ENCODE results near the gene HIP1R.
A peak's percentile ranks its signal among the peaks of the same experiment; 100 is the strongest.

Gene HIP1R

DNA sequence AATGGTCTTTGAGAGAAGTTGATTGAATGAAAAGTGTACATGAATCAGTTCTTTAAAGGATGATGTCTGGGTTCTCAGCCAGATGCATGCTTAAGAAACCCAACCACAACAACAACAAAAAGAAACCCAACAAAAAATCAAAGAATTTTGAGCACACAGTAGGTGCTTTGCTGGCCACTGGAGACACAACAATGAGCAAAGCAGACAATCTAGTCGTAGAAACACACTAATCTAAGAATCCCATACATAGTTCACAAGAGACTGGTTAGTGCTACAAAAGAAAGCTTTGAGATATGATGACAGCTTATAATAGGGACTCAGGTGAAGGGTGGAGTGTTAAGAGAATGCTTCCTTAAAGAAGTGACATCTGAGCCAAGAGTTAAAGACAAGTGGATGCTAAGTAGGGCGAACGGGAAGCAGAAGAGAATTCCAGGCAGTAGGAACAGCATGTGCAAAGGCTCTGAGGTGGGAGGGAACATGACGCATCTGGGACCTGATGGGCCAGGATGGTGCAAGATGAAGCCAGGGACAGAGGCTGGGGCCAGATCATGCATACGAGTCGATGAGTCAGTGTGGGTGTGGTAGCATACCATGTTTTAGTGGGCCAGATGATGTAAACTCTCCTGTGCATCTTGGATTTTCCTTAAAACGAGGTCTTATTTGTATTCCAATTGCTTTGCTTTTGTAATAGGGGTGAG lies 4.6 kb upstream of the HIP1R start:
- DNase-seq: no peak

DNA sequence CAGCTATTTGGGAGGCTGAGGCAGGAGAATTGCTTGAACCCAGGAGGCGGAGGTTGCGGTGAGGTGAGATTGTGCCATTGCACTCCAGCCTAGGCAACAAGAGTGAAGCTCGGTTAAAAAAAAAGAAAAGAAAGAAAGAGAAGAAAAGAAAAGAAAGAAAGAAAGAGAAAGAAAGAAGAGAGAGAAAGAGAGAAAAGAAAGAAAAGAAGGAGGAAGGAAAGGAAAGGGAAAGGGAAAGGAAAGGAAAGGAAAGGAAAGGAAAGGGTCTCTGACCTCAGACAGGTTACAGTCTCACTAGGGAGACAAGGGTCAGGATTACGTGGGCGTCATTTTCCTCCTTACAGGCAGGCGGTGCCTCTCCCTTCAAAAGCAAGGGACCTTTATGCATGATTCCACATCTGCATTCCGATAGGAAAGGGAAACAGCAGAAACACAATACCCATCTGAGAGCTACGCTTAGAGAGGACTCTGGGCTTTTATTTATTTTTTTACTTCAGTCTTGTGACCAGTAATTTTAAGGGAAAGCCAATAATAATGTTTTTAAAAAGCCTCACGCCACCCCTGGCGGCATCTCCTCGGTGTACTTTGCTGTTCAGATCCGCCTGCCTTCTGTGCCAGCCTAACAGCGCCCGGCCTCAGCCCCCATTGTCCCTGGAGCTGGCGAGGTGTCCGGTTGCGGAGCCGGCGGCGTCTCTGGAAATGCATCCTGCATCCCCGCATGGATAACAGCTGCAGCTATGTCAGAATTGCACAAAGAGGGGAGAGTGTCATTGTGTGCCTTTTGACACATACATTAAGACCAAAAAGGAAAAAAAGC lies 945 bp upstream of the HIP1R start:
- no peak for DNase-seq

DNA sequence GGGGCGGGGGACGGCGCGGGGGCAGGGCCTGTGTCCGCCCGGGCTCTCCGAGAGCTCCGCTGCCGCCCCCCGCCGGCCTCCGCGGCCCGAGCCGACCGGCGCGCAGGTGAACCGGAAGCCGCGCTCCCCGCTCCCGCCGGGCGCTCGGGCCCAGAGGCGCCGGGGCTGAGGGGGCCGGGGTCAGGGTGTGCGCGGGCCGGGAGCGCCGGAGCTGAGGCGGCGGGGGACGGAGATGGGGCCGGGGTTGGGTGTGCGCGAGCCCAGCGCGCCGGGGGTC lies 431 bp downstream of the HIP1R start:
- DNase-seq: no peak

DNA sequence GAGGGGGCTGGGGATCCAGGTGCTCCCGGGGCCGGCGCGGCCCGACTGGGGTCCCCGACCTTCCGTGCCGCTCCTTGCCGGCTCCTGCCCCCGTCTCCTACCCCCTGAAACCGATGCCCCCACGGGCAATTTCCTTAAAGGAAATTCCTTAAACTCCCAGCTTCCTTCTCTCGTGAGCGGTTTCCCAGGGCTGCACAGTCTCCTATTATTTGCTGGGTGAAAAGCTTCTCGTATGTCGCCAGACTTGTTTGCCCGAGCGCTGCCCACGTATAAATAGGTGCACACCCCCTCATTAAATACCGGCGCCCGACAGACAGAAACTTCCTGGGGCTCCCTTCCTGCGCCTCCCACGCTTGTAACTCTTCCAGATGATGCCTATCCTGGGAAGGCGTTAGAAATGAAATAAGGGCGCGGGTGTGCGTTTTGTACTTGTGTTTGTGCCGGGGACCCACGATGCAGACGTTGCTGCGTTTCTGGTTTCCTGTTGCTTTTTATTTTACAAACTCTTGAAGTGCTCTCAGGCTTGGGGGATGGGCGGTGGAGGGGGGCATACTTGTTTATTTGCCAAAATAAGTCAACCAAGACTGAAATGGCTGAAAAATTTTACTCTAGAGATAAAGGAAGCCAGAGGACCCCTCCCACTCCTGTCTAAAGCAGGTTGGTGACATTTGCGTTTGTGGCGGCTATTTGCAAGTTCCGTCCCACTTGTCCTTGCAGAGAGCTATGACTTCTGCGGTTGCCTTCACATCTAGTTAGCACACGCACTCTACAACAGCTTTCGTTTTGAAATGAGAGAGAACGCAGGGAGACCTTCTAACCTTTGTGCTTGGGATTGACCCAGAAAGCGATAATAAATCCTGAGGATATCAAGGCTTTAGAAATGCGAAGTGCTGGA lies 1.0 kb downstream of the HIP1R start:
- DNase-seq: peak; percentile 23

DNA sequence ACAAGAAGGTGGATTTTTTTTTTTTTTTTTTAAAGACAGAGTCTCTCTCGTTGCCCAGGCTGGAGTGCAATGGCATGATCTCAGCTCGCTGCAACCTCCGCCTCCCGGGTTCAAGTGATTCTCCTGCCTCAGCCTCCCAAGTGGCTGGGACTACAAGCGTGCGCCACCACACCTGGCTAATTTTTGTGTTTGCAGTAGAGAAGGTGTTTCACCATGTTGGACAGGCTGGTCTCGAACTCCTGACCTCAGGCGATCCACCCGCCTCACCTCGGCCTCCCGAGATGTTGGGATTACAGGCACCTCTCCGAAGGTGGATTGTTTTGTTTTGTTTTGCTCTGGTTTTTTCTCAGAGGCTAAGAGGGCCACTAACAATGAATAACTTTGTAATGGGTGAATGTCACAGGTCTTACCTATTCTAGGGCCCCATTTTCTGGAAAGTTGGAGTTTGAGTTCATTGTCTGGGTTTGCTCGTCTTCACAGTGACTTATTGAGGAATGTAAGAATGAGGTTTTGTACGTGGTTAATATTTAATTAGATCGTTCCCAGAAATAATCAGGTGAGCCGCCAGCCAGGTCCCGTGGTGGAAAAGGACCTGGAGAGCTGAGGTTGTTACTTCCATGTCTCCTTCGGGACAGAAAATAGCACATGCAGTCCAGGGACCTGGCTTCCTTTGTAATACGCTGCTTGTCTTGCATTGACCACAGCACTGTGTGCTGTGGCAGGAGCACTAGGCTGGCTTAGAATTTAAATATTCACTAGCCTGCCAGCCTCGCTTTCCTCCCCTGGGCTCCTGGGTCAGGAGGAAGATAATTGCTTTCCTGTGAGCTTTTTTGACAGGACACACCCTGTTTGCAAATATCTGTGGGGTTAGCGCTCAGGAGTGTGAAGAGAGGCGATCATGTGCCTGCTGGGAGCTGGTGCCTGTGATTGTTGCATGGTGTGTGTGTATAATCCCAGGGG lies 2.3 kb downstream of the HIP1R start:
- DNase-seq: no peak

DNA sequence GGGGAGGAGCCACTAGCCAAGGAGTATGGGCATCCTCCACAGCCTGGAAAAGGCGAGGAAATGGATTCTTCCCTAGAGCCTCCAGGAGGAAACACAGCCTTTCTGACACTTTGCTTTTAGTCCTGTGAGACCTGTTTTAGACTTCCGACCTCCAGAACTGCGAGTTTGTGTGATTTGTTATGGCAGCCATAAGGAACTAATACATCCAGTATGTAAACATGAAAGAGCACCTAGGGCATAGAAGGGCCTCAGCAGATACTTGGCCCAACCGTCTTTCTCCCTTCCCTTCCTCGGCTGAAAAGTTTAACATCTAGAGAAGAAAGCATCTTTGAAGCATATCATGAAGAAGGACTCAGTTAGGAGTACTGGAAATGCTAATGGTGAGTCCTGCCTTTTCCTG lies 3.6 kb downstream of the HIP1R start:
- DNase-seq: no peak

DNA sequence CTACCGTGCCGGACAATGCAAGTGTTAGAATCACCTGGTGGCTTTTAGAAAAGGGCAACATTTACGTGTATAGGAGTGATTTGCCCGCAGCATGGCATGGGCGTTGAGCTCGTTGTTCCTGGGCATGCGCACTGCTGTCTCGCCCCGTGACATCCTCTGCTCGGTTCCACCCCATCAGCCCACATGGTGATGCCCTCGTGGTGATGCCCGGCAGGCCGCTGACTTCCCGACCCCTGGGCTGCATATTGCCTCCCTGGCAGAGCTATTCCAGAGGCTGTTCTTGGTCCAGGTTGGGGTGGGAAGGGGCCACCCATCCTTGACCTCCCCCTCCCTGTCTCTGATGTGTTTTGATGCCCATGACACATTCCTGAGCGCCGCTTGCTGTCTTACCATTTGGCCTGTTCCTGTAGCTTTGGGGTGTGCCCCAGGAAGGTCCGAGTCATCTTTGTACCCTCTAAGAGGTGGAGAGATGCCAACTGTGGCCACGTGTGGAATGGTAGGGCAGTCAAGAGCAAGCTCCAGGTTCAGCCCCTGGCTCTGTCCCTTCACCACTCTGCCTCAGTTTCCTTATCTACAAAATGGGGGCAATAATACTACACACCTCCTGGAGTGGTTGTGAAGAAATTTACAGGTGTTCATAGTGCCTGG lies 4.8 kb downstream of the HIP1R start:
- no peak for DNase-seq

DNA sequence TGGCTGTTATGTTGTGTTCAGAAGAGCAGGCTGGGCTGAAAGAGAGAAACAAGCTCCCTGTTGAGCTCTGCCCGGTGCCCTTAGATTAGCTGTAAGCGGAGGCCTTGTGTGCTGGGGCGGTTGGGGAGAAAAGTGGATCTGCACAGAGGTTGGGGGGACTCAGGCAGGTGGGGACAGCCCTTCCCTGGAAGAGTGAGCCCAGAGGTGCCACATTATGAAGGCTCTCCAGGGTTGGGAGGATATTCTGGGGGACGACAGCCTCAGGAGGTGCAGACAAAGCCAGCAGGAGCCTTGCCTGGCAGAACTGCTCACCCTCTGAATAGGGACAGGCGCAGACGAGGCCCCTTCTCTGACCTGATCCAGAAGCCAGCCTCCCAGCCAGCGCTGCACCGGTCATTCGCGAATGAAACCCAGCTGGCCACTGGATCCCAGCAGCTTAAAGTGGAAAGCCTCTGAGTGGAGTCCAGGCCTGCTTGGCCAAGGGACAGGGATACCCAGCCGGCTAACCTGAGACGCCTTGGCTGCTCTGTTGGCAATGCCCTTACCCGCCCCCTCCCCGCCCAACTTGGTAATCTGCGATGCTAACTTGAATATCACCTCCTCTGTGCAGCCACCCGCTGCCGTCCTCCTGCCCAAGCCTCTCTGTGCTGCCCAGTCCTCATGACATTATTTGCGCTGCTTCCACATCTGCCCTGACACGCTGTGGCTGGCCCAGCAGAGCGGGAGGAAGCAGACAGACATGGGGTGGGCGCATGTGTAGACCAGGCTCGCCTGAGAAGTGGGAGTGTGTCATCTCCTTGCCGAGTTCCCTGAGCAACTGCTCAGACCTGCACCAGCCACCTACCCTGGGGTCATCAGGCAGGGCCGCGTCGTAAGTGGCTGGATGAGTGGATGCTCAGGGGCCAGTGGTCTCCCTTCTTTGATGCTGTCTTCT lies 5.6 kb downstream of the HIP1R start:
- no peak for DNase-seq

DNA sequence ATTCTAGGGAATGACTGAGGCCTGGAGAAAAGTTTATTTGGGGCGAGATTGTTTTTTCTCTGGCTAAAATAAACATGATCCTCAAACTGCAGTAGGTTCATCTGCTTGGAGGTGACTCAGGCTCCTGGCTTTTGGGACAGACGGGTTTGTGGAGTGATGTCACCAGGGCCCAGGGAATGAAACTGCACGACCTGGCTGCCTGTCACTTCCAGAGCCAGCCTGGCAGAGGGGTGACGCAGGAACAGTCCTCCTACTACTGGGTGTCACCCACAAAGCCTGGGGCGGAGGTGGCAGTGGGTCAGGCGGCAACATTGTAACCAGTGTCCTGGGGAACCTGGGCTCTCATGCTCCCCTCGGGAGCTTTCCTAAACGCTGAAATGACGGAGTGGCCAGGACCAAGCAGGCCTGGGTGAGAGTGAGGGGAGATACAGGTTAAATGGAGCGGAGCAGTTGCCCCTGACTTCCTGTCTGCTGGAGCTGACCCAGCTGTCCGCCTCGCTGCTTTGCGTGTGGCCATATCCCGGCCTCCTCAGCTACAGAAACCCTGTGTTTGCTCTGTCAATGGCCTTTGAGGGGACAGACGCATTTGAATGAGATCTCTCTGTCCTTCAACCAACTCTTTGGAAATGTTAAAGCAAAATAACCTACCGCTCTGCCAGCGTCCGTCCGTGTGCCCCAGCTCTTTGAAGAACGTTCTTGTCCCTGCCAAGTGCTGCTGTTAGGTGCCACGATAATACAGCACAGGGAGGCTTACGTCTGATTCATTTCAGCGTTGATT lies 6.5 kb downstream of the HIP1R start:
- no peak for DNase-seq

DNA sequence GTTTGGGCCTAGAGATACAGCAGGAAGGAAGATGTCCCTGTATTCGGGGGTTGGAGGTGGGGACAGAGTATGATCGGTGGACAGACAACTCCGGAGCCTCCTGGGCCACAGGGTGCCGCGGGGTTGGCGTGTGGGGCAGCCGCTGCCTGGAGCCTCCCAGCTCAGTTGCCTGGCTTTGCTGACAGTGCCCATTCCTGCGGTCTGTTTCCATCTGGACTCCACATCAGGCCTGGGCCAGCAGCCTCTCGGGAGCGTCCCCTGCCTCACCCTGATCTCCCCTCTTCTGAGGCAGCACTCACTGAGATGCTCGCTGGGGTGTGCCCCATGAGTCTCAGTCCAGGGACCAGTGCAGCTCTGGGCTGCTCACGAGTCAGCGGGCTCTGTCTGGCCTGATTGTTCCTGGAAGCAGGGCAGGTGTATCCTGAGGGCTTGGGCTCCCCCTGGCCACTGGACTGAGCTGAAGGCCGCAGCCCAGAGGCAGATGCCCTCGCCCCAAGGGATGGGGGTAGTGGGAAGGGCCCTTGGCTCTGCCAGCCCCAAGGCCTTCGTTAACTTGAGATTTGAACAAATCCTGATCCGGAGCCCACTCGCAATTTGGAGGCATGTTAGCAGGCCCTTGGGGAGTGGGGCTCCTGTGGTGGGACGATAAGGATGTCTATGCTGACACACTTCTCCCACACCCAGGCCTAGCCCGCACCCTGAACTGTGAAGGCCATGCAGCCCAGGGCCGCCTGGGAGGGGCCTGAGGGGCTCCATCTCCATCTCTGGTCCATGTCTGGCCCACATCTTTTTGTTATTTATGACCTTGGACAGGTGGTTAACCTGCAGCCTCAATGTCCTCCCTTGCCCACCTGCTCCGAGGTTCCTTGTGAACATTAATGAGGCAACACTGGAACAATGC lies 7.5 kb downstream of the HIP1R start:
- no peak for DNase-seq

DNA sequence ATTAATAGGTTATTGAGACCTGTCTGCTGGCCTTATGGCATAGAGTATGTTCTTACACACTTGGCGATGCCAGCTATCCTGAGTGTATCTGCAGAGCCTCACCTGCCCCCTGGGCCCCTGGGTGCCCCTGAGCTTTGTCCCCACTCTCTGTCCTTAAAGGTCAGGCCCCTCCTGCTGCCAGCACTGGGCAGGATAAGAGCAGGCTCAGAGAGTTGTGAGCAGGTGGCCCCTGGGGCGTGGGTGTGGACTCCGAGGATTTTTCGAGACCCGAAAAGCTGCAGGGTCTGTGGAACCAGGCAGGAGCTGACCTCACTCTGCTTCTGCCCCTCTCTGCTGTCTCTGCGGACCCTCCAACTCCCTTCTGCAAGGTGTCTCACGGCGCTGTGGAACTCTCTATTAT lies 8.2 kb downstream of the HIP1R start:
- DNase-seq: no peak

DNA sequence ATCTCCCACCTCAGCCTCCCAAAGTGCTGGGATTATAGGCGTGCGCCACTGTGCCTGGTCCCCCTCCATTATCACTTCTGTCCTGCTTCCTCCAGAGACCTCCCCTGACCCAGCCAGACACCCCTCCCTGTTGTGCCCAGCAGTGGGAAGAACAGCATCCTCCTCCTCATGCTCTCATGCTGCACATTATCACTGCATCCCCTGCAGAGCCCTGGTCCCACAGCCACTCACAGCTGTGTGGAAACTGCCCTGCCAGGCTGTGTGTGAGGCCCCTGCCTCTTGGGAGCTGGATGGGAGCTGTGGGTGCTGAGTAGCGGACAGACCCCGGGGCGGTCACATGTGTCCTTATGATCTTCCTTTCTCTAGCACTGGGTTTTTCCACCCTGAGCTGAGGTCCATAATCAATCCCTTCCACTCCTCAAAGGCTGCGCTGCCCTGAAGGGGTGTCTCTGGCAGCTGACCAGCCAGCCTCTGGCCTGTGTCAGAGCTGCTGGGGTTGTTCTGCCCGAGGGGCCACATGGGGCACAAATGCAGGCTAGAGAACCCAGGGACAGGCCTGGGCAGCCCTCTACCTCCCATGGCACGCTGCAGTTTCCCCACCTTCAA lies 9.2 kb downstream of the HIP1R start:
- no peak for DNase-seq

DNA sequence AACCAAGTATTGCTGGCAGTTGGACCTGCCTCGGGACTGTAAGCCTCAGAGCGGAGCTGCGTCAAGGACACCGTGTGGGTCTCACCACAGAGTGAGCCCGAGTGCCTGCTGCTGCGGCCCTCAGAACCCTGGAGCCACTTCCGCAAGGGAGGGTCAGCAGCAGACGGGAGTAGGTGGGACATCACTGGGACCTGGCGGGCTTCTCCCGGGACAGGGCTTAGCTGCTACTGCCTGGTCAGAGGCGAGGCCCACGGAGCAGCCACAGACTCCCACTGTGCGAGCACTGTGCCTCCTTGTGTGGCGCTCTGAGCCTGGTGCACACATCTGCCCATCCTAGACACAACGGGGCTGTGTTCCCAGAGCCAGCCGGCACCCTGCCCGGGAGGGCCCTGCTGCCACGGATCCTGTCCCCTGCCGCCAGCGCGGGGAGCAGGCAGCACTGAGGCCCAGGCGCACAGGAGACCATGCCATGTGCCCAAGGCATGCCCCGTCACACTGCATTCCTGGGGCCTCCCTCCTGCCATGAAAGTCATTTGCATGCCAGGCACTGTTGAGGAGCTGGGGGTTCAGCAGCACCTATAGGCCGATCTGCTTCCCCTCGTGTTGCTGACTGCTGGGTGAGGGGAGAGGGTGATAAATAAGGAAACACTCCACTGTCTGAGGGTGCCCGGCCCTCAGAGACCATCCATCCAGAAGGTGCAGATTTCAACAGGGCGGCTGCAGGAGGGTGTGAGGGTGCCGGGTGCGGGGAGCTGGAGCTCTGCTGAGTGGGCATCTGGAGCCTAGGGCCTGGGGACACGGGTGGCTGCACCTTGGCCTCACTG lies 10.0 kb downstream of the HIP1R start:
- DNase-seq: no peak

DNA sequence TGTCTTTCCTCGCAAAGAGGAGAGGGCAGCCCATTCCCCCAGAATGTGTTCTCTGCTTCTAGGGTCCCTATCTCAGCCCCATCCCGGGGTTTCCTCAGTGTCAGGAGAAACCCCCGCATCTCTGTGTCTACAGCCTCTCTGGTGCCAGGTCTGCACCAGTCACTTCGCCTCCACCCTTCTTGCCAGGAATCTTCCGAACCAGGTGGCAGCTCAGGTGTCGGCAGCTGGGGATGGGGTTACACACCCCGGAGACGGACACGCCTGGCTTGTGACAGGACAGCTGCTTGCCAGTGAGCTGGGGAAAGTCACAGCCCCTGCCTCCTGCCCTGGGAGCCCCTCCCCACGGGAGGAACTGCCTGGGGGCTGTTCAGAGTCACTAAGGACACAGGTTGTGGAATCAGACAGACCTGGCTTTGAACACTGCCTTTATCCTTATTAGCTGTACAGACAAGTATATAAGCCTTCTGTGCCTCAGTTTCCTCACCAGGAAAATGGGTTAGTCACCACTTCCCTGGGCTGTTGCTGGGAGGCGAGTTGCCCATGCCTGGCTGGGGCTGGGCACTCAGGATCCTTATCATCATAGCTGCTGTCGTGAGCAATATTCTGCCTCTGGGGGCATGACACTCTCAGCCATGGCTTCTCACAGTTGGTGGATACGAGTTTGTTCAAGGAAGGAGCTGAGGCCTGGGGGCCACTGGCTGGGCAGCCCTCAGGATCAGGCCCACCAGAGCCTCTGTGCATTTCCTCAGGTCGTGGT lies 10.8 kb downstream of the HIP1R start:
- no peak for DNase-seq

DNA sequence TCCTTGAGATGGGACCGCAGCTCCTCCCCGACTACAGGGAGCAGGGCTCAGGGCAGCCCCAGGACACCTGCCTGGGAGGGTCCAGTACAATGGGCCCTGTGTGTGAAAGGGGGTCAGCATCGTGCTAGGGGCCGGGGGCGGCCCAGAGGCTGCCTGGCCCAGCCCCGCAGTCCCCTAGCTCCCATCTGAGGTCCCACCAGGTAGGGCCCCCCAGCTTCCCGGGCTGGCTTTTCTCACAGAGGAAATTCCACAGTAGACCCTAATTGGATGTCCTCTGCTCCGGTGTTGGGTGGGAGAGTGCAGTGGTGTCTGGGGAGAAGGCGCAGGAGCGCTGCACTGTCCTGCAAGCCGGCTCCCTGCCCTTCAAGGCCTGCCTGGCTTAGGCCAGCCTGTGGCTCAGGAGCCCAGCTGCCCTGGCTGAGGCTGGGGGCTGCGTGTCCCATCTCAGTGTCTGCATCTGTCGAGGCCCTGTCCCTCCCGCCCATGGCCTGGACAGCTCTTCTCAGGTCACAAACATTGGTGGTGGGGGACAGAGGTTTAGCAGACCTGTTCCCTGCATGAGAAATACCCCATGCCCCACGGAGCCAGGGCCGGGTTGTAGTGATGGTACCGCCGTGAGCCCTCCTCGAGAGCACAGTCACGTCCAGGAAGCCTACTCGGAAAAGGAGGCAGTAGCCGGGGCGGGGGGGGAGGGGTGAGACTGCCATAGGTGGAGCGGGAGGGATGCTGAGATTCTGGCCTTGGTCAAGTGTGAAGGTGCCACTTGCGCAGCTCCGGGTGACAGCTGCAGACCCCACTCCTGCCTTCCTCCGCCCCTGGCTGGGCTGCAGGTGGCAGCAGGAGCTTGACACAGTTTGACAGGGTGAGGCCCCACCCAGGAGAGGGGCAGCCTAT lies 11.6 kb downstream of the HIP1R start:
- DNase-seq: no peak

DNA sequence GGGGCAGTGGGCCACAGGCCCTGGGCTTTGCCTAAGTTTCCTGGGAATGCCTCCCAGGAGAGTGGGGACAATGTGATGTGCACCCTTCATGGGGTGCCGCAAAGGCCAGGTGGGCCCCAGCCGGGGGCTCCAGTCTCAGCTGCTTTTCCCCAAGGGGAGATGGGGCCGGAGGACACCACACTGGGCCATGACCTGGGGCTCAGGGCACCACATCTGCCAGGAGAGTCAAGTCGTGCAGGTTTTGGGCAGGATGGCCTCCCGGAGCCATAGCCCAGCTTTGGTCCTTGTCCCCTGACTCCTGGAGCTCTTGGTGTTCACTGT lies 12.2 kb downstream of the HIP1R start:
- no peak for DNase-seq
